Neural cell (in vitro differentiated cells): ENCODE results near the gene LPIN3.

Source experiments
- CTCF ChIP-seq: fragments of 450-650 bp; IDR thresholded peaks from 2 replicates; pipeline ENCODE4 v1.5.1; 2014; ENCODE audit warnings: antibody characterized with exemption, mild to moderate bottlenecking, moderate library complexity; ENCODE audit not compliant: poor library complexity, severe bottlenecking
- EP300 ChIP-seq: fragments of 450-650 bp; conservative IDR thresholded peaks from 2 replicates; pipeline ENCODE4 v1.6.1; 2014; ENCODE audit warnings: antibody characterized with exemption, mild to moderate bottlenecking, moderate library complexity; ENCODE audit not compliant: poor library complexity, severe bottlenecking
- EZH2 ChIP-seq: fragments of 200-600, 300-800 bp; shearing (Covaris generic), sonication (generic); IDR thresholded peaks from 2 replicates; pipeline ENCODE4 v1.6.1; 2014; ENCODE audit warnings: antibody characterized with exemption, low read length, borderline replicate concordance, mild to moderate bottlenecking; ENCODE audit not compliant: insufficient read depth, poor library complexity, severe bottlenecking
- MXI1 ChIP-seq: fragments of 450-650 bp; conservative IDR thresholded peaks from 2 replicates; pipeline ENCODE4 v1.6.1; 2014; ENCODE audit warnings: antibody characterized with exemption, mild to moderate bottlenecking; ENCODE audit not compliant: poor library complexity, severe bottlenecking
- POLR2AphosphoS5 ChIP-seq: IDR thresholded peaks from 2 replicates; pipeline ENCODE4 v1.6.1; 2012
- RAD21 ChIP-seq: fragments of 450-650 bp; conservative IDR thresholded peaks from 2 replicates; pipeline ENCODE4 v1.6.1; 2014; ENCODE audit warnings: antibody characterized with exemption, mild to moderate bottlenecking, moderate library complexity
- TF ChIP-seq, protein P1 (sequence below): IDR thresholded peaks from 2 replicates; pipeline ENCODE4 v1.6.1; 2012; ENCODE audit warnings: borderline replicate concordance

DNA sequence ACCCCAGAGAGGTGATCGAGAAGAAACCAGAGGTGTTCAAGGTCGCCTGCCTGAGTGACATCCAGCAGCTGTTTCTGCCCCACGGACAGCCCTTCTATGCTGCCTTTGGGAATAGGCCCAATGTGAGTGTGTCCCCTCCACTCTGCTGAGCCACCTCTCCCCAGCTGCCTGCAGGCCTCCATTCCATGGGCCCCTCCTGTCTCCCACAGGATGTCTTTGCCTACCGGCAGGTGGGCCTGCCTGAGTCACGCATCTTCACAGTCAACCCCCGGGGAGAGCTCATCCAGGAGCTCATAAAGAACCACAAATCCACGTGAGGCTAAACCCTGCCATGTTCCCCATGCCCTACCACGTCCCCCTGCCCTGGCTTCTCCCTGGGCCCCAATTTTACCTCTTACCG lies 17.6 kb downstream of the LPIN3 start:
- TF ChIP-seq CTCF (no peak), POLR2AphosphoS5 (no peak), EZH2 (no peak), MXI1 (no peak), EP300 (no peak), RAD21 (no peak)
- TF ChIP-seq, protein P1, sequence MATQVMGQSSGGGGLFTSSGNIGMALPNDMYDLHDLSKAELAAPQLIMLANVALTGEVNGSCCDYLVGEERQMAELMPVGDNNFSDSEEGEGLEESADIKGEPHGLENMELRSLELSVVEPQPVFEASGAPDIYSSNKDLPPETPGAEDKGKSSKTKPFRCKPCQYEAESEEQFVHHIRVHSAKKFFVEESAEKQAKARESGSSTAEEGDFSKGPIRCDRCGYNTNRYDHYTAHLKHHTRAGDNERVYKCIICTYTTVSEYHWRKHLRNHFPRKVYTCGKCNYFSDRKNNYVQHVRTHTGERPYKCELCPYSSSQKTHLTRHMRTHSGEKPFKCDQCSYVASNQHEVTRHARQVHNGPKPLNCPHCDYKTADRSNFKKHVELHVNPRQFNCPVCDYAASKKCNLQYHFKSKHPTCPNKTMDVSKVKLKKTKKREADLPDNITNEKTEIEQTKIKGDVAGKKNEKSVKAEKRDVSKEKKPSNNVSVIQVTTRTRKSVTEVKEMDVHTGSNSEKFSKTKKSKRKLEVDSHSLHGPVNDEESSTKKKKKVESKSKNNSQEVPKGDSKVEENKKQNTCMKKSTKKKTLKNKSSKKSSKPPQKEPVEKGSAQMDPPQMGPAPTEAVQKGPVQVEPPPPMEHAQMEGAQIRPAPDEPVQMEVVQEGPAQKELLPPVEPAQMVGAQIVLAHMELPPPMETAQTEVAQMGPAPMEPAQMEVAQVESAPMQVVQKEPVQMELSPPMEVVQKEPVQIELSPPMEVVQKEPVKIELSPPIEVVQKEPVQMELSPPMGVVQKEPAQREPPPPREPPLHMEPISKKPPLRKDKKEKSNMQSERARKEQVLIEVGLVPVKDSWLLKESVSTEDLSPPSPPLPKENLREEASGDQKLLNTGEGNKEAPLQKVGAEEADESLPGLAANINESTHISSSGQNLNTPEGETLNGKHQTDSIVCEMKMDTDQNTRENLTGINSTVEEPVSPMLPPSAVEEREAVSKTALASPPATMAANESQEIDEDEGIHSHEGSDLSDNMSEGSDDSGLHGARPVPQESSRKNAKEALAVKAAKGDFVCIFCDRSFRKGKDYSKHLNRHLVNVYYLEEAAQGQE = no peak
